Measurements from ENCODE around the gene TYW1B.
"Not testable (repeated sequence)": the region's sequence is repeated elsewhere in the genome, so short reads cannot be mapped to it uniquely, and the experiment has no call there.

GRCh38 chr7:72748649-72749048 is 79.4 kb downstream of the TYW1B start:
- TF ChIP-seq CTCF, POLR2A, POLR2AphosphoS5 (IDR thresholded peaks at IDR 0.05): not testable (repeated sequence)

Measured in gastroesophageal sphincter (tissue), 3 donors.